T-helper 17 cell (primary cell): ENCODE measurements around the gene FANCC. TPM values are rescaled to one million over a fixed set of nuclear protein-coding genes. Genes with fewer than 3 reads are reported as not detected.

Experiments used
- ATAC-seq: fragments of 150-1000 bp; cut with Tn5 transposase; 2 replicates; pipeline ENCODE4 v1.10.0; 2021; ENCODE audit warnings: mild to moderate bottlenecking, moderate library complexity
- DNase-seq, 3 donors: peaks; one replicate each; pipeline versions ENCODE4 v3.0.0 to v3.0.0-alpha.2; 2020 to 2021
- H3K9me3 ChIP-seq: one replicate; pipeline ENCODE4 v1.7.0; 2013; ENCODE audit warnings: low read length, mild to moderate bottlenecking; ENCODE audit not compliant: control insufficient read depth, poor library complexity, severe bottlenecking
- H3K27ac Mint-ChIP-seq: one replicate; pipeline ENCODE4 v1.8.0; 2022; ENCODE audit warnings: mild to moderate bottlenecking, moderate library complexity, mixed read lengths
- H3K27me3 Mint-ChIP-seq: one replicate; pipeline ENCODE4 v1.8.0; 2022; ENCODE audit warnings: mixed read lengths
- H3K36me3 Mint-ChIP-seq: one replicate; pipeline ENCODE4 v1.8.0; 2022; ENCODE audit warnings: low read depth, mixed read lengths
- H3K4me1 Mint-ChIP-seq: one replicate; pipeline ENCODE4 v1.8.0; 2022; ENCODE audit warnings: mild to moderate bottlenecking, mixed read lengths
- H3K4me3 Mint-ChIP-seq: one replicate; pipeline ENCODE4 v1.8.0; 2022; ENCODE audit warnings: mild to moderate bottlenecking, moderate library complexity, mixed read lengths
- total RNA-seq, 4 donors: library from RNA in 2 of 4; stranded (reverse) in 2 of 4; gene quantifications; one replicate each; pipeline ENCODE4 v1.2.3 and lab custom pipeline; 2022 to 2026

FANCC gene
- total RNA-seq, 2 donors from 2014 or later, result 3.7 to 3.9 TPM

GRCh38 chr9:95084254-95084934 is 233.1 kb downstream of the FANCC start:
- no peak overlapping the region for H3K27ac Mint-ChIP-seq
- H3K4me1 Mint-ChIP-seq, result no peaks in the 10 kb centered on the region
- no peaks in the 10 kb centered on the region for H3K36me3 Mint-ChIP-seq
- no peaks in the 10 kb centered on the region for H3K27me3 Mint-ChIP-seq
- no peak overlapping the region for H3K4me3 Mint-ChIP-seq
- DNase-seq (no peak), ATAC-seq (no peak)
- H3K9me3 ChIP-seq, result no peaks in the 10 kb centered on the region

GRCh38 chr9:95083086-95083768 is 234.3 kb downstream of the FANCC start:
- Mint-ChIP-seq H3K4me3 (no peak overlapping the region), H3K27me3 (no peaks in the 10 kb centered on the region), H3K36me3 (no peaks in the 10 kb centered on the region), H3K27ac (no peak overlapping the region), H3K4me1 (no peaks in the 10 kb centered on the region)
- H3K9me3 ChIP-seq, result no peaks in the 10 kb centered on the region
- DNase-seq, result no peak
- no peak for ATAC-seq

GRCh38 chr9:95082401-95083084 is 235.0 kb downstream of the FANCC start:
- no peaks in the 10 kb centered on the region for H3K36me3 Mint-ChIP-seq
- ATAC-seq (no peak), DNase-seq (no peak)
- no peaks in the 10 kb centered on the region for H3K9me3 ChIP-seq
- no peaks in the 10 kb centered on the region for H3K27me3 Mint-ChIP-seq
- no peak overlapping the region for H3K4me3 Mint-ChIP-seq
- H3K27ac Mint-ChIP-seq, result no peak overlapping the region
- no peaks in the 10 kb centered on the region for H3K4me1 Mint-ChIP-seq

- no peaks in the 10 kb centered on the region for H3K36me3 Mint-ChIP-seq
- no peaks in the 10 kb centered on the region for H3K9me3 ChIP-seq
- no peak for ATAC-seq
- no peaks in the 10 kb centered on the region for H3K4me1 Mint-ChIP-seq
- no peak overlapping the region for H3K4me3 Mint-ChIP-seq
- DNase-seq, result no peak
- no peak overlapping the region for H3K27ac Mint-ChIP-seq
- H3K27me3 Mint-ChIP-seq, result no peaks in the 10 kb centered on the region
Measured at GRCh38 chr9:95081998-95082397, 235.5 kb downstream of the FANCC start.

GRCh38 chr9:95080961-95081647 is 236.4 kb downstream of the FANCC start:
- no peak for ATAC-seq
- Mint-ChIP-seq H3K36me3 (no peaks in the 10 kb centered on the region), H3K4me1 (no peaks in the 10 kb centered on the region), H3K4me3 (no peak overlapping the region), H3K27me3 (no peaks in the 10 kb centered on the region), H3K27ac (no peak overlapping the region)
- no peaks in the 10 kb centered on the region for H3K9me3 ChIP-seq
- DNase-seq, result no peak

- no peak overlapping the region for H3K4me3 Mint-ChIP-seq
- H3K4me1 Mint-ChIP-seq, result no peaks in the 10 kb centered on the region
- H3K27me3 Mint-ChIP-seq, result no peaks in the 10 kb centered on the region
- no peaks in the 10 kb centered on the region for H3K9me3 ChIP-seq
- DNase-seq (no peak), ATAC-seq (no peak)
- H3K36me3 Mint-ChIP-seq, result no peaks in the 10 kb centered on the region
- H3K27ac Mint-ChIP-seq, result no peak overlapping the region
Measured at GRCh38 chr9:95079461-95079860, 238.0 kb downstream of the FANCC start.

- H3K9me3 ChIP-seq, result no peaks in the 10 kb centered on the region
- Mint-ChIP-seq H3K27ac (no peak overlapping the region), H3K4me1 (no peaks in the 10 kb centered on the region), H3K36me3 (no peaks in the 10 kb centered on the region), H3K27me3 (no peaks in the 10 kb centered on the region), H3K4me3 (no peak overlapping the region)
- no peak for ATAC-seq
- DNase-seq, result no peak
Measured at GRCh38 chr9:95078939-95079338, 238.6 kb downstream of the FANCC start.

- H3K4me3 Mint-ChIP-seq, result no peak overlapping the region
- H3K9me3 ChIP-seq, result no peaks in the 10 kb centered on the region
- H3K36me3 Mint-ChIP-seq, result no peaks in the 10 kb centered on the region
- ATAC-seq, result no peak
- no peak for DNase-seq
- H3K4me1 Mint-ChIP-seq, result no peaks in the 10 kb centered on the region
- no peak overlapping the region for H3K27ac Mint-ChIP-seq
- H3K27me3 Mint-ChIP-seq, result no peaks in the 10 kb centered on the region
Measured at GRCh38 chr9:95078511-95078910, 239.0 kb downstream of the FANCC start.

- H3K4me1 Mint-ChIP-seq, result no peaks in the 10 kb centered on the region
- H3K4me3 Mint-ChIP-seq, result no peak overlapping the region
- H3K36me3 Mint-ChIP-seq, result no peaks in the 10 kb centered on the region
Measured at GRCh38 chr9:95077766-95078370, 239.6 kb downstream of the FANCC start.

GRCh38 chr9:95077053-95077765 is 240.3 kb downstream of the FANCC start:
- Mint-ChIP-seq H3K4me3 (no peak overlapping the region), H3K36me3 (no peaks in the 10 kb centered on the region), H3K4me1 (no peaks in the 10 kb centered on the region), H3K27ac (no peak overlapping the region), H3K27me3 (no peaks in the 10 kb centered on the region)
- ATAC-seq, result no peak
- H3K9me3 ChIP-seq, result no peaks in the 10 kb centered on the region
- no peak for DNase-seq

More at GRCh38 chr9:95077766-95078370, 239.6 kb downstream of the FANCC start:
- DNase-seq (no peak), ATAC-seq (no peak)
- H3K27me3 Mint-ChIP-seq, result no peaks in the 10 kb centered on the region
- H3K27ac Mint-ChIP-seq, result no peak overlapping the region
- no peaks in the 10 kb centered on the region for H3K9me3 ChIP-seq

GRCh38 chr9:95076696-95077052 is 240.8 kb downstream of the FANCC start:
- Mint-ChIP-seq H3K4me3 (no peak overlapping the region), H3K4me1 (no peaks in the 10 kb centered on the region), H3K27me3 (no peaks in the 10 kb centered on the region), H3K36me3 (no peaks in the 10 kb centered on the region), H3K27ac (no peak overlapping the region)
- no peak for ATAC-seq
- H3K9me3 ChIP-seq, result no peaks in the 10 kb centered on the region
- no peak for DNase-seq

GRCh38 chr9:95075700-95076099 is 241.8 kb downstream of the FANCC start:
- no peak overlapping the region for H3K27ac Mint-ChIP-seq
- H3K4me1 Mint-ChIP-seq, result no peaks in the 10 kb centered on the region
- H3K4me3 Mint-ChIP-seq, result no peak overlapping the region
- H3K36me3 Mint-ChIP-seq, result no peaks in the 10 kb centered on the region
- no peaks in the 10 kb centered on the region for H3K27me3 Mint-ChIP-seq
- ATAC-seq (no peak), DNase-seq (no peak)
- H3K9me3 ChIP-seq, result no peaks in the 10 kb centered on the region
